IMR-90 (cell line): ENCODE data around the gene DNAJC13.

Experiments used
- CEBPB ChIP-seq: IDR thresholded peaks from 2 replicates; pipeline ENCODE4 v1.6.1; 2012; ENCODE audit warnings: low read depth, low read length, improper control_type of control experiment
- CHD1 ChIP-seq: IDR thresholded peaks from 2 replicates; pipeline ENCODE4 v1.6.1; 2012; ENCODE audit warnings: low read depth, low read length, improper control_type of control experiment
- CTCF ChIP-seq: conservative IDR thresholded peaks from 2 replicates; pipeline ENCODE4 v1.5.1; 2012; ENCODE audit warnings: mild to moderate bottlenecking, low read depth, low read length, improper control_type of control experiment
- FOS ChIP-seq: fragments of 150-350 bp; IDR thresholded peaks from 2 replicates; pipeline ENCODE4 v1.6.1; 2016; ENCODE audit warnings: low read depth, low read length
- MAZ ChIP-seq: IDR thresholded peaks from 2 replicates; pipeline ENCODE4 v1.6.1; 2012; ENCODE audit warnings: low read depth, mild to moderate bottlenecking, low read length, improper control_type of control experiment, moderate library complexity, borderline replicate concordance
- MXI1 ChIP-seq: IDR thresholded peaks from 2 replicates; pipeline ENCODE4 v1.6.1; 2012; ENCODE audit warnings: low read depth, mild to moderate bottlenecking, low read length, moderate library complexity, borderline replicate concordance
- POLR2A ChIP-seq: IDR thresholded peaks from 2 replicates; pipeline ENCODE4 v1.6.1; 2012; ENCODE audit warnings: mild to moderate bottlenecking, low read depth, low read length
- RAD21 ChIP-seq: IDR thresholded peaks from 2 replicates; pipeline ENCODE4 v1.6.1; 2012; ENCODE audit warnings: low read length, improper control_type of control experiment
- RCOR1 ChIP-seq: IDR thresholded peaks from 2 replicates; pipeline ENCODE4 v1.6.1; 2012; ENCODE audit warnings: mild to moderate bottlenecking, low read length, improper control_type of control experiment; ENCODE audit not compliant: insufficient replicate concordance
- SMC3 ChIP-seq: fragments of 150-350 bp; IDR thresholded peaks from 2 replicates; pipeline ENCODE4 v1.6.1; 2016; ENCODE audit warnings: low read depth, mild to moderate bottlenecking, antibody characterized with exemption, low read length, moderate library complexity
- TF ChIP-seq, protein P1 (sequence below): fragments of 150-350 bp; IDR thresholded peaks from 2 replicates; pipeline ENCODE4 v1.6.1; 2016; ENCODE audit warnings: low read depth, mild to moderate bottlenecking, low read length, moderate library complexity, borderline replicate concordance

DNA sequence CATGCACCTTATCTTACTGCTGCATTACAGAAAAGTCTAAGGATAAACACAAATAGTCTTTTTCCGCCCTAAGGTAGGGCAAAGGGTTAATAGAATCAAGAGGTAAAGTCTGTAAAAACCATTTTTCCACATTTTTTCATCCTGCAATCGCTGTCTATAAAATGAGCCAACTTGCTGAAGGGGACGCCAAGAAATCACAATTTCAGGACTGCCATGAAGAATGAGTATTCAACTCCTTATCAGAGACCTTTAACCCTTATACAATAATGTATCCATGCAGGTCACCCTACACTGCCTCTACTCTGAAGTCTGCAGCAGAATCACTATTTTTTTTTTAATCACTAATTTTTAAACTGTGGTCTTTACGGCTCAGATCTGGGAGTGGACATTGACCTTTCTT, 1.1 kb upstream of the DNAJC13 start:
- TF ChIP-seq CTCF: no peak
- no peak for TF ChIP-seq POLR2A
- no peak for TF ChIP-seq SMC3
- TF ChIP-seq RAD21: no peak
- no peak for TF ChIP-seq CEBPB
- TF ChIP-seq, protein P1, sequence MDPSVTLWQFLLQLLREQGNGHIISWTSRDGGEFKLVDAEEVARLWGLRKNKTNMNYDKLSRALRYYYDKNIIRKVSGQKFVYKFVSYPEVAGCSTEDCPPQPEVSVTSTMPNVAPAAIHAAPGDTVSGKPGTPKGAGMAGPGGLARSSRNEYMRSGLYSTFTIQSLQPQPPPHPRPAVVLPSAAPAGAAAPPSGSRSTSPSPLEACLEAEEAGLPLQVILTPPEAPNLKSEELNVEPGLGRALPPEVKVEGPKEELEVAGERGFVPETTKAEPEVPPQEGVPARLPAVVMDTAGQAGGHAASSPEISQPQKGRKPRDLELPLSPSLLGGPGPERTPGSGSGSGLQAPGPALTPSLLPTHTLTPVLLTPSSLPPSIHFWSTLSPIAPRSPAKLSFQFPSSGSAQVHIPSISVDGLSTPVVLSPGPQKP: no peak
- no peak for TF ChIP-seq RCOR1
- TF ChIP-seq MXI1: no peak
- no peak for TF ChIP-seq MAZ
- TF ChIP-seq FOS: no peak
- no peak for TF ChIP-seq CHD1
